ENCODE results near the gene FAT2. TPM values are rescaled to one million over a fixed set of nuclear protein-coding genes. Genes with fewer than 3 reads are reported as not detected.

The FAT2 gene
- polyA plus RNA-seq, 3 donors: not detected

DNA sequence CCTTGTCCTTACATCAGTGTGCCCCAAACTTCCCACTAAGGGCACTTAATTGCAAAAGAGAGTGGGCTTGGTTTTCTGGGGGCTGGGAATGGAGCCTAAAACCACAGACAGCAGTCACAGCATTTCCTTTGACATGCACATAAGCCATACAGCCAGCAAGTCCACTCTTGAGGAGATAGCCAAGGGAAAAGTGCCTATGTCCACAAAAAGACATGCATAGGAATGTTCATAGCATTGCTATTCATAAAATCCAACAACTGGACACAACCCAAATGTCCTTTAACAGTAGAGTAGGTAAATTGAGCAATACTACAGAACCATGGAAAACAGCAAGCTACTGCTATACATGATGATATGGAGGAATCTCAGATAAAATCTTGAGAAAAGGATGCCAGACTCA is 11.7 kb upstream of the FAT2 start:
- H3K9me3 ChIP-seq (replicated peaks in 1 of 2; ENCODE audit: control insufficient read depth in 1 of 2, insufficient read depth in 1 of 2, low read length in 2 of 2): no peaks in the 10 kb centered on the region
- no peak overlapping the region for H3K9ac ChIP-seq (ENCODE audit: insufficient read depth, low read length, poor library complexity, severe bottlenecking)
- H4K20me1 ChIP-seq (ENCODE audit: insufficient read depth, low read length): no peaks in the 10 kb centered on the region
- H3K36me3 Mint-ChIP-seq: no peaks in the 10 kb centered on the region
- no peaks in the 10 kb centered on the region for H3K27me3 ChIP-seq (ENCODE audit: control insufficient read depth in 2 of 2, insufficient read depth in 2 of 2, low read length in 2 of 2)
- no peak overlapping the region for H2AFZ ChIP-seq (ENCODE audit: insufficient read depth, low read depth, low read length, poor library complexity, severe bottlenecking)
- TF ChIP-seq, protein P1, sequence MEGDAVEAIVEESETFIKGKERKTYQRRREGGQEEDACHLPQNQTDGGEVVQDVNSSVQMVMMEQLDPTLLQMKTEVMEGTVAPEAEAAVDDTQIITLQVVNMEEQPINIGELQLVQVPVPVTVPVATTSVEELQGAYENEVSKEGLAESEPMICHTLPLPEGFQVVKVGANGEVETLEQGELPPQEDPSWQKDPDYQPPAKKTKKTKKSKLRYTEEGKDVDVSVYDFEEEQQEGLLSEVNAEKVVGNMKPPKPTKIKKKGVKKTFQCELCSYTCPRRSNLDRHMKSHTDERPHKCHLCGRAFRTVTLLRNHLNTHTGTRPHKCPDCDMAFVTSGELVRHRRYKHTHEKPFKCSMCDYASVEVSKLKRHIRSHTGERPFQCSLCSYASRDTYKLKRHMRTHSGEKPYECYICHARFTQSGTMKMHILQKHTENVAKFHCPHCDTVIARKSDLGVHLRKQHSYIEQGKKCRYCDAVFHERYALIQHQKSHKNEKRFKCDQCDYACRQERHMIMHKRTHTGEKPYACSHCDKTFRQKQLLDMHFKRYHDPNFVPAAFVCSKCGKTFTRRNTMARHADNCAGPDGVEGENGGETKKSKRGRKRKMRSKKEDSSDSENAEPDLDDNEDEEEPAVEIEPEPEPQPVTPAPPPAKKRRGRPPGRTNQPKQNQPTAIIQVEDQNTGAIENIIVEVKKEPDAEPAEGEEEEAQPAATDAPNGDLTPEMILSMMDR (IDR thresholded peaks at IDR 0.05): no peak
- no peak overlapping the region for H3K4me3 ChIP-seq (replicated peaks in 1 of 3; ENCODE audit: low read depth in 2 of 3, low read length in 3 of 3)
- H3K4me2 ChIP-seq (replicated peaks; ENCODE audit: extremely low read depth, low read length, poor library complexity, severe bottlenecking): no peak overlapping the region
- no peak overlapping the region for H3K27ac Mint-ChIP-seq
- H3K4me1 ChIP-seq (ENCODE audit: control insufficient read depth in 1 of 2, insufficient read depth in 2 of 2, low read length in 2 of 2): no peaks in the 10 kb centered on the region
- peaks cover 6% of the 10 kb centered on the region for H3K4me1 Mint-ChIP-seq
- H3K36me3 ChIP-seq (replicated peaks in 1 of 2; ENCODE audit: control insufficient read depth in 1 of 2, insufficient read depth in 2 of 2, low read length in 2 of 2): no peaks in the 10 kb centered on the region
- no peak overlapping the region for H3K27ac ChIP-seq (ENCODE audit: low read depth in 1 of 2, low read length in 2 of 2)
- no peak overlapping the region for H3K4me3 Mint-ChIP-seq
- peaks cover 4 to 15% (median 6%) of the 10 kb centered on the region in 3 donors for H3K27me3 Mint-ChIP-seq (ENCODE audit: low read depth in 3 of 3)
- no peaks in the 10 kb centered on the region for H3K79me2 ChIP-seq (ENCODE audit: insufficient read depth, low read length)
- H3K9me3 Mint-ChIP-seq: no peaks in the 10 kb centered on the region
- DNase-seq: no peak
- intact Hi-C loops (cut with micrococcal nuclease): no loop called here

DNA sequence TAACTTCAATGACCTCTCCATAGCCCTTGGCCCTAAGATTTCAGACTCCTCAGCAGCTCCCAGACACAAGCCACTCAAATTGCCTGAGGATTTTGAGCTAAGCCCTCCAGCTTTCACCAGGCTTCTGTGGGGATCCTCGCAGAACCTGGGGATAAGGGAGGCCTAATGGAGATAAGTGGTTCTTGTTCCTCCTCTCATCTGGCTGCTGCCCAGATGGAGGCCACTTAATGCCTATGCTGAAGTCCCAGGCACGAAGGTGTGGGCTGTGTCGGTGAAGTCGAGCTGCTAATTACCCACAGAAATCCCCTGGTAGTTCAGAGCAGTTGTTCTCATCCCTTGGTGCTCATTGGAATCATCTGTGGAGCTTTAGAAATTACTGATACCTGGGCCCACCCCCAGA is 10.3 kb upstream of the FAT2 start:
- Mint-ChIP-seq H3K27me3 (ENCODE audit: low read depth in 3 of 3) (peaks cover 4 to 11% (median 6%) of the 10 kb centered on the region in 3 donors), H3K27ac (peak overlapping the region in 1 of 7 donors; percentile 11), H3K9me3 (no peaks in the 10 kb centered on the region), H3K4me3 (no peak overlapping the region), H3K36me3 (no peaks in the 10 kb centered on the region), H3K4me1 (peaks cover 8% of the 10 kb centered on the region)
- Histone ChIP-seq H3K4me1 (ENCODE audit: control insufficient read depth in 1 of 2, insufficient read depth in 2 of 2, low read length in 2 of 2) (no peaks in the 10 kb centered on the region), H2AFZ (ENCODE audit: insufficient read depth, low read depth, low read length, poor library complexity, severe bottlenecking) (no peak overlapping the region), H3K4me2 (replicated peaks; ENCODE audit: extremely low read depth, low read length, poor library complexity, severe bottlenecking) (no peak overlapping the region), H3K79me2 (ENCODE audit: insufficient read depth, low read length) (no peaks in the 10 kb centered on the region), H3K36me3 (replicated peaks in 1 of 2; ENCODE audit: control insufficient read depth in 1 of 2, insufficient read depth in 2 of 2, low read length in 2 of 2) (no peaks in the 10 kb centered on the region), H3K27ac (ENCODE audit: low read depth in 1 of 2, low read length in 2 of 2) (no peak overlapping the region), H3K9me3 (replicated peaks in 1 of 2; ENCODE audit: control insufficient read depth in 1 of 2, insufficient read depth in 1 of 2, low read length in 2 of 2) (no peaks in the 10 kb centered on the region), H4K20me1 (ENCODE audit: insufficient read depth, low read length) (no peaks in the 10 kb centered on the region), H3K4me3 (replicated peaks in 1 of 3; ENCODE audit: low read depth in 2 of 3, low read length in 3 of 3) (no peak overlapping the region), H3K9ac (ENCODE audit: insufficient read depth, low read length, poor library complexity, severe bottlenecking) (no peak overlapping the region), H3K27me3 (ENCODE audit: control insufficient read depth in 2 of 2, insufficient read depth in 2 of 2, low read length in 2 of 2) (no peaks in the 10 kb centered on the region)
- TF ChIP-seq, protein P1 (IDR thresholded peaks at IDR 0.05): no peak
- DNase-seq: no peak
- intact Hi-C loops (cut with micrococcal nuclease): no loop called here
- 94% methylated on average over 4 of the region's 4 CpGs for WGBS (ENCODE audit: insufficient coverage)
